NT2/D1 (cell line): ENCODE measurements around the gene PMAIP1.

Experiments used
- SUZ12 ChIP-seq: IDR thresholded peaks from 2 replicates; pipeline ENCODE4 v1.6.1; 2011; ENCODE audit not compliant: insufficient read length, insufficient read depth; ENCODE audit errors: extremely low read depth
- YY1 ChIP-seq: IDR thresholded peaks from 2 replicates; pipeline ENCODE4 v1.6.1; 2011; ENCODE audit not compliant: insufficient read length, insufficient read depth

- TF ChIP-seq SUZ12 (no peak), YY1 (no peak)
Measured at GRCh38 chr18:59851784-59852399, 47.9 kb upstream of the PMAIP1 start.
